GM21619 (cell line): ENCODE data around the gene KCNIP4.
"Not testable (repeated sequence)": the region's sequence is repeated elsewhere in the genome, so short reads cannot be mapped to it uniquely, and the experiment has no call there.

ENCODE experiments used
- ATAC-seq: cut with Tn5 transposase; IDR thresholded peaks from one replicate; pipeline ENCODE4 v1.9.1; 2021; ENCODE audit not compliant: unreplicated experiment

Gene KCNIP4

DNA sequence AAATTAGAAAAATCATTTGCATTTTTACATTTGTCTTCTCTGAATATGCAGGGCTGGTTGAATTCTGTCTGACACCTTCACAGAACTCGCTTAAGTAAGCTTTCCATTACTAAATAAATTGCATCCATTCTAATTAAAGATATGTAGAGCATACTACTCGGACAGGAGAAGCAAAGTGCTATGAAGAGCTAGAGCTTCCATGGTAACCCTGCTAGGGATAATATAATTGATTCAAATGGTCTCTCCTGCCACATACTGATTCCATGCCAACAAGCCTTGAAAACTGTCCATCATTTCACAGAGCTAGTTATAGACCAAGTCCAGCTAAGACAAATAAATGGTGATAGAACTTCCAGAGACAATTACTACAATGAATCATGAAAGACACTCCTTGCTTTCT lies 571.5 kb downstream of the KCNIP4 start:
- no peak for ATAC-seq

DNA sequence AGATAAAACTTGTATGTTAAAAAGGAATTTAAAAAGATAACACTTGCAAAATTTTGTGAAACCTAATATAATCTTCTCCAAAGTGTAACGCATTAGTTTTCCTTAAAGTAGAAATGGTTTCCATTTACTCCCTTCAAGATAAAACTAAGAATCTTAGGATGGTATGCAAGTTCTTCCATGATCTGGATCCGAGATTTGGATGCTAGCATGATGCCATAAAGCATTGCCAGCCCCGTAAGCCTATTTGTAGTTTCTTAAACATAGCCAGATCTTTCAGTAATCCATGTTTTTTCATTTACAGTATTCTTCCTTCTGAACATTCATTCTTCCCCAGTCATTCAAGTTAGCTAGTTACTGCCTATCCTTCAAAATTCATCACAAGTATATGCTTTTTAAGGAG lies 572.4 kb downstream of the KCNIP4 start:
- ATAC-seq = no peak

DNA sequence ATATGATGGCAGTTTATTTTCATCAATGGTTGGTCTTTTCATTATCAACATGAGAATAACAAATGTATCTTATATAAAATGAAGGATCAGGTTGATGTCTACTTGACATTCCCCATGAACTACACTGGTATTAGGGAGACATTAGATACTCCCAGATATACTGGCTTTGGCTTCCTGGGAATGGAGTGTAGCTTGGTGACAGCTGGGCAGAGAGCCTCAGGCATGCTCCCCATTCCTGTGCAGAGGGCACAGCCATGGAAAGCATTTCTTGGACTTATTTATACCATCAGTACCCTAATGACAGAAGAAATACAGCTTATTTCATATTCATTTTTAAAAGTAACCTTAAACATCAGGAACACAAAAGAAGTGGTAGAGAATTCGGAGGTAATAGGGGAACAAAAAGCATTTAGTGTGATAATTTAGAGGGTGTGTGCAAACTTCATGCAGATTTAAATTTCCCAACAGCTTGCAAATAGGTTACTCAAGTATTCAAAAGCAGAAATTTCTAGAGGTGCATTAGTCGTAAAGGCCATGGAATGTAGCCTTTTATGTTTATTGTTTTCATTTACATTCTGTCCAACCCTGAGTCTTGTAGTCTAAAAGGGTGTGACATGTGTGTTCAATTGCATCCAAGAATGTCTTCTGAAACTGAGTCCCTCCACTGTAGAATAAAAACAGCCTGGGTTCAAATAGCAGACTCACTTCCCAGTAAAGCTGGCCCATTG lies 573.8 kb downstream of the KCNIP4 start:
- ATAC-seq = no peak

DNA sequence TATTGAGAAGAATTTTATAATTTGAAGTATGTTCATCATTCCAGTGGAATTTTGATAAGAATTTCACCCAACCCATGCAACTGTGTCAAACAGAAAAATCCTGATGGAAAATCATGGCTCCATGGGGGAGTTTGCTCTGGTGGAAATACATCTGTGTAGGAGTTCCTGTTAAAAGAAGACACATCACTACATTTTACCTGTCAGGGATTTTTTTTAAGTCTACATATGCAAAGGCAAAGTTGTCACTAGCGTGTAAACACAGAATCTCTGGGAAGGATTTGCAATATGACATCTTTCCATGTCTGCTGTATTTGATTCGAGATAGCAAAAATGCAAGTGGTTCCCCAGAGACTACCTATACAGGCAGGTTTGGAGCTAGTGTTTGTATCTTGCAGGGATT lies 581.0 kb downstream of the KCNIP4 start:
- no peak for ATAC-seq

DNA sequence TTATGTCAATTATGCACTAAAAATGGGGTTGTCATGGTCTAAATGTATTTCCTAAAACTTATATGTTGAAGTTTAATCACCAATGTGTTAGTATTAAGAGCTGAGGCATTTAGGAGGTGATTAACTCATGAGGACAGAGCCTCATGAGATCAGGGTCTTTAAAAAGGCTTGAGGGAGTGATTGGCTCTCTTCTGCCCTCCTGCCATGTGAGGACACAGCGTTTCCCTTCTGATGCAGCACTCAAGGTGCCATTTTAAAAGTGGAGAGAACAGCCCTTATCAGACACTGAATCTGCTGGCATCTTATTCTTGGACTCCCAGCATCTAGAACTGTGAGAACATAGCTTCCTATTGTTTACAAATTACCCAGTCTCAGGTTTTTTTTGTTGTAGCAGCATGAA lies 581.7 kb downstream of the KCNIP4 start:
- no peak for ATAC-seq

DNA sequence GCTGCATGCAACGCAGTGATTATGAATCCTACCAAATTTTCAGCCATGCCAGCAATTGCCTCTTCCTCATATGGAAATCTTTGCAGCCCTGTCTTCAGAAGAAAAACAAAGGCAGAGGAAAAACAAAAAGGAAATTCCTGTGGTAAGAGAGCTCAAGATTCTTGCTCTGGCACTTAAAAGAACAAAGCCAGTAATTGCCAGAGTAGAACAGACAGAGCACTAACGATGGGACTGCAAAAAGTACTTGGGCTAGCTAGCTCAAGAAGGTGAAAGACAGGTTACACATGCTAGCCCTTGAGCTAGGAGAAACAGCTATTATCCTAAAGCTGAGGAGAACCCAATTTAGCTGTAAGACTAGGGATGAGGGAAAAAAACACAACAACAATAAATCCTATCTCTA lies 582.3 kb downstream of the KCNIP4 start:
- no peak for ATAC-seq

DNA sequence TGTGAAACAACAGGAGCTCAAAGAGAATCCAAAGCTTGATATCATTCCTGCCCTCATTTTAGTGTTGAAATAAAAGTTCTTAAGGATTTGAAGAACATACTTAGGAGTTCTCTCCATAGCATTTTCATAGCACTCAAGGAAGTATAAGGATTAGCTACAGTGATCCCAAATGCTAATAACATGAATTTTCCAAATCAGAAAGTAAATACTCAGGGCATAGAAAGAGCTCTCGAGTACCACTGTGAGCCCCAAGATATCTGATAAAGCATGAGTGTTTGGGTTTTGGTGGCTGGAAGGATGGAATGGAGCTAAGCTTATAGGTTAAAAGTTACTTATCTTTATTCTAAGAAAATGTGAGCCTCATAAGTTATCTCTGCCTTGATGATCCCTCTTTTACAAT lies 584.9 kb downstream of the KCNIP4 start:
- ATAC-seq = no peak

- not testable (repeated sequence) for ATAC-seq
Observed at GRCh38 chr4:21352354-21352753, 596.2 kb downstream of the KCNIP4 start.

DNA sequence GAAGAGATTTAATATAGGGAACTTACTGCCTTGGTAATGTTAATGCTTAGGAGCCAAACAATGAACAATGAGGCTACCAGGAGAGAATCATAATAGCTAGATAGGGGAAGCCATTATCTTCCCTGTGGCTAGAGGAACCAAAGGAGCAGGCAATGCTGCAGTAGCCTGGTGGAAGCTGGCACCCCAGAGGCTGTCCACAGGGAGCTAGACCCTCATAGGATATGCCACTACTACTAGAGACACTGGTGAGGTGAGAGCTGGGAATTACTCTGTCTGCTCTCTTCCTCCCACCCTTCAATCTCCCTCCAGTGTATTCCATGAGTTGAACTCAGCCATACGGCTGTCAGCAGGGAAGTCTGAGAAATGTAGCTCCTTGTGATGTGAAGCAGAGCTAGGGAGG lies 601.4 kb downstream of the KCNIP4 start:
- no peak for ATAC-seq

- no peak for ATAC-seq
Observed at GRCh38 chr4:21327976-21328700, 620.4 kb downstream of the KCNIP4 start.

- no peak for ATAC-seq
Observed at GRCh38 chr4:21320034-21320433, 628.5 kb downstream of the KCNIP4 start.

DNA sequence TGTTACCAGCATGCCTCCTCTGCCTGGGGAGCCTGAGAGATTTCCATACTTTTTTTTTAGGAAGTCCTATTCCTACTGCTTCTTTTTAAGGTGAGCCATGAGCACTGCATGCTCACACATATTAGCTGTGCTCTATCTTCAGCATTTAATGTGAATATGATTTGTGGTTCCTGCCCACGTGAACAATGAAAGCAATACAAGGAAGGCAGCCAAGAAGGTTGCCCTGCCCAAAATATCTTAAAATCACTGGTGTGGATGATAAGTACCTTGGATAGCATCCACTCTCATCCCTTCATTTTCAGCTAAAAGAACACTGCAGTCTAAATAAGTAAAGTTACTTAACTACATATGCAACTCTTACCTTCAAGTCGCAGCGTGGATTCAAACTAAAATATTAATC lies 640.9 kb downstream of the KCNIP4 start:
- no peak for ATAC-seq

DNA sequence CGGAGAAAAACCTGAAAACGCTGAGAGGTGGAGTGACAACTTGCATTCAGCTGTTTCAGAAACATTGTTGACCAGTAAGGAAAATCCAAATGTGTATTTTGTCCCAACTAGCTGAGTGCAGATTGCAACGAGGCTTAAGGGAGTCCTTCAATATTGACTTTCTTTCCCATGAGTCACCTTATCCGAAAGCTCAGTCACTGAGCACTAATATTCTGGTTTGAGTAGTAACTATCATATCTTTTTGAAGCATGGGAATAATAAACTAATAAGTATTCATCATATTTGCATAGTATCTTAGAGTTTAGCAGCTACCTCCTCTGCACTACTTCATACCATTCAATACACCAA lies 644.1 kb downstream of the KCNIP4 start:
- ATAC-seq = no peak

- ATAC-seq = peak; percentile 79
Observed at GRCh38 chr4:21290562-21290961, 658.0 kb downstream of the KCNIP4 start.

GRCh38 chr4:21276046-21276445 lies 672.5 kb downstream of the KCNIP4 start:
- ATAC-seq = no peak

DNA sequence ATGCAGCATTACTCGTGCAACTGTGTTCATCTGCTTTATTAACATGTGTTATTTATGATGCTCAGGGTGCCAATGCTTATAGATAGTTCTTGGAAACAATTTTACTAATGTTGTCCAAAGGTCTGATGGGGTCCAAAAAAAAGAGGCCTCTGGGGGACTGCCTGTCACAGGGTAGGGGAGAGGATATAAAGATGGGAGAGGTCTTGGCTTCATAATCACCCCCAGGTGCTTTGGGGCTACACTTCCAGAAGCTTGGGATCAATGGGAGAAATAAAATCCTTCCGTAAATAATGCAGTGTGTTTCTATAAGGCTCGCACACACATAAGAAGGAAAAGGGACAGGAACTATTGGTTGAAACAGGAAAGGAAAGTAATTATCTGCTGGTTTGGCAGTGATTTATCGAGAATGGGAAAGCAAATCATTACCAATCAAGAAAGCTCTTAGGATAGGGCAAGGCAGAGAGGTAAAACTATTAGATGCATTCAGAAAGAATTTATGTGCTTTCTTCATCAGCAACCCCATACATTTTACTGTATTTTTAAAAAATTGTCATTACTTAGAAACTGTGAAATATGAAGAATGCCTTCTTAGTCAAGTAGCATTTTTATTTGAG lies 677.0 kb downstream of the KCNIP4 start:
- ATAC-seq = no peak

GRCh38 chr4:21248331-21248730 lies 700.2 kb downstream of the KCNIP4 start:
- ATAC-seq = no peak

DNA sequence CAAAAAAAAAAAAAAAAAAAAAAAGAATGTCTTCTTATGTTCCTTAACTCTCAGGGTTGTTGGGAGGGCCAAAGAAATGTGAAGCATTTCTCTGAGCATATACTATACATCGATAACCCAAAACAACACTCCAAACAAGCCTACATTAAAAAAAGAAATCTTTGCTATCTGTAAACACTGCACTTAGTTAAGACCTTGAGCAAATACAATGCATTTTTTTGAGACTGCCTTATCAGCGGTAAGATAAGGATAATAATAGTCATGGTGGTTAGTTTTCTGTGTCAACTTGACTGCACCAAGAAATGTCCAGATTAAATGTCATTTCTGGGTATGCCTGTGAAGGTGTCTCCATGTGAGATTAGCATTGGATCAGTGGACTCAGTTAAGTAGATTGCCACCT lies 706.4 kb downstream of the KCNIP4 start:
- ATAC-seq = no peak

GRCh38 chr4:21226637-21227538 lies 721.7 kb downstream of the KCNIP4 start:
- ATAC-seq = no peak

DNA sequence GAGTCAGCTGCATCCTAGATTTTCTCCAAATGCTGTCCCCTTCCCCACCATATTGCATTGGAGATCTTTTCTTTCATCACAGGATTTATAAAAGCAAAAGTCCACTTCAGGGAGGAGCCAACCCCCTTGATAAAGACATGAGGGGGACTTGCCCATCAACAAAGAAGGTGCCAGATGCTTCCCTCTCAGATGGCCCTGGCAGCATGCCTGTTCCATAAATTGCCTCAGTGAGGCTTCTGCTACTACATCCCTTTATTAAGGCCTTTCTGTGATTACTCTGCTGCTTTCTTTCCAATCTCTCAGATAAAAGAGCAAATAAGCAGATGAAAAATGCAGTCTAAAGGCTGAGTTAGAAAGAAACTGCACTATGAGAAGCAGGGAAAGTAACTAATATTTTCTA lies 736.7 kb downstream of the KCNIP4 start:
- ATAC-seq = no peak

DNA sequence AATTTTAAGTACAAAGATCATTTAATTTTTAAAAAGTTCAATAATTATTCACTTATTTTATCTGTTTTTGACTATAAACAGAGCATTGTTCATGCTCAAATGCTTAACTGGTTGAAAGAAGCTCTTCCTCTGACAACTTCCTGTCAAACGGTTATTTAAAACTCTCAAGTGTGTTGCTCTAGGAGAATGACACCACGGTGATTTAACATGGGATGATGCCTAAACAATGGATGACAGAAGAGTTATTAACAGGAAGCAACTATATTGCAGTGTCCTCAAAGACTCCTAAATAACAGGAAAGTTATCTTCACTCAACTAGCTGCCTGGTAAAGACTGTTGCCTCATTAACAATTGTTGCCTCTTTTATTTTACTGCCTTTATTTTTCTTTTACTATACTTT lies 738.7 kb downstream of the KCNIP4 start:
- ATAC-seq = no peak
